ENCODE data around the gene EP400. TPM values are rescaled to one million over a fixed set of nuclear protein-coding genes. Genes with fewer than 3 reads are reported as not detected.
"Not testable (repeated sequence)": the region's sequence is repeated elsewhere in the genome, so short reads cannot be mapped to it uniquely, and the experiment has no call there.

The EP400 gene
- polyA plus RNA-seq, 3 donors = 39.4 to 46.1 (median 41.1) TPM

DNA sequence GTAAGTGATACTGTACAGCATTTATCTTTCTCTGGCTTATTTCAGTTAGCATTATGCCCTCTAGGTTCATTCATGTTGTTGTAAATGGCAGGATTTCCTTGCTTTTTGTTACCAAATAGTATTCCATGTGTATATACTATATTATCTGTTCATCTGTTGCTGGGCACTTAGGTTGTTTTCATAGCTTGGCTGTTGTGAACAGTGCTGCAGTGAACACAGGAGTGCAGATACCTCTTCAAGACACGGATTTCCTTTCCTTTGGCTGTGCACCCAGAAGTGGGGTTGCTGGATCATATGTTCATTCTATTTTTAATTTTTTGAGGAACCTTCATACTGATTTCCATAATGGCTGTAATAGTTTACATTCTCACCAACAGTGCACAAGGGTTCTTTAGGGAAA is 21.5 kb downstream of the EP400 start:
- no peak for DNase-seq (ENCODE audit: extremely low read depth in 1 of 11, low read depth in 9 of 11, low spot score in 4 of 11)

- DNase-seq (ENCODE audit: extremely low read depth in 1 of 11, low read depth in 9 of 11, low spot score in 4 of 11) = no peak
Measured at GRCh38 chr12:131975228-131975627, 25.5 kb downstream of the EP400 start.

DNA sequence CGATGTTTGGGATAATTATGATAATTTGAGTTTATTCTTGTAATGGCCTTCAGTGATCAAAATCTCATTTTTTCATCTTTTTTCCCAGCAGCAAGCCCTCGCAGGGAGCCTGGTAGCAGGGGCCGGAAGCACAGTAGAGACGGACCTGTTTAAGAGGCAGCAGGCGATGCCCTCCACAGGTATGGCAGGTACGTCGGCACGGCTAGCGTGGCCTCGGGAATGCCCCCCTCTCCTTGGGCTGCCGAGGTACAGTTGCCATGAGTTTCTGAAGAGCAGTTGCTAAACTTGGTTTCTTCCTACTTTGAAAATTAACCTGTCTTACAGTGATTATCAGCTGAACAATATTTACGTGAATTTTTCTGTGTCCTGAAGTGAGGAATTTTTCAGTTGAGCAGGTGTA is 29.9 kb downstream of the EP400 start:
- no peak for DNase-seq (ENCODE audit: extremely low read depth in 1 of 11, low read depth in 9 of 11, low spot score in 4 of 11)

- DNase-seq (ENCODE audit: extremely low read depth in 1 of 11, low read depth in 9 of 11, low spot score in 4 of 11) = no peak
Measured at GRCh38 chr12:131980263-131980662, 30.5 kb downstream of the EP400 start.

DNA sequence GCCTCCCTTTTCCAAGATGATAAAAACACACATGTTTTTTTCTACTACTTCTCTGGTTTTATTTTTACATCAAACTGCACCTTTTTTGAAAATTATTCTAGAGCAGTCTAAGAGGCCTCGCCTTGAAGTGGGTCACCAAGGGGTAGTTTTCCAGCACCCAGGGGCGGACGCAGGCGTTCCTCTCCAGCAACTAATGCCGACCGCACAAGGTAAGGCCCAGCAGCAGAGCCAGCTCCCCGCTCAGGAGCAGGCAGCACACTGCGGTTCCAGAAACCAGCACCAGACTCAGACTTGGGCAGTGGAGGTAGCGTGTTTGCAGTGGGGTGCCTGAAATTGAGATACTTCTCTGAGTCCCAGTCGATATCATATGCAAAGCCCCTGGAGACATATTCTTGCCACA is 31.6 kb downstream of the EP400 start:
- DNase-seq (ENCODE audit: extremely low read depth in 1 of 11, low read depth in 9 of 11, low spot score in 4 of 11) = no peak

- no peak for DNase-seq (ENCODE audit: extremely low read depth in 1 of 11, low read depth in 9 of 11, low spot score in 4 of 11)
Measured at GRCh38 chr12:131982041-131982440, 32.3 kb downstream of the EP400 start.

DNA sequence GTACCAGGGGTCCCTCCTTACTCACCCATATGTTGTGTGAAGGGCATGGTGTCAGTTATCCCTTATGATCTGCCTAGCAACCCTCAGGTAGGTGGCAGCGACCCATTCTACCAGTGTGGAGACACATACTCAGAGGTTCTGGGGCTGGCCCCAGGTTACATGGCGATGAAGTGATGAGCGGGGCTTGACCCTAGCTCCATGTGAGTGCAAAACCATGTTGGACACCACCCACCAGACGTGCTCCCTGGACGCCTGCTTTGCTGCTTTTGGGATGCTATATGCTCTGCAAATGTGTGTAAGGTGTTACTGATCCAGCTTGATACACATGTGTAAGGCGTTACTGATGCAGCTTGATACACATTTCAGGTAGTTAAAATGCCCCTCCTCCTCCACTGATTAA is 33.3 kb downstream of the EP400 start:
- DNase-seq (ENCODE audit: extremely low read depth in 1 of 11, low read depth in 9 of 11, low spot score in 4 of 11) = no peak

DNA sequence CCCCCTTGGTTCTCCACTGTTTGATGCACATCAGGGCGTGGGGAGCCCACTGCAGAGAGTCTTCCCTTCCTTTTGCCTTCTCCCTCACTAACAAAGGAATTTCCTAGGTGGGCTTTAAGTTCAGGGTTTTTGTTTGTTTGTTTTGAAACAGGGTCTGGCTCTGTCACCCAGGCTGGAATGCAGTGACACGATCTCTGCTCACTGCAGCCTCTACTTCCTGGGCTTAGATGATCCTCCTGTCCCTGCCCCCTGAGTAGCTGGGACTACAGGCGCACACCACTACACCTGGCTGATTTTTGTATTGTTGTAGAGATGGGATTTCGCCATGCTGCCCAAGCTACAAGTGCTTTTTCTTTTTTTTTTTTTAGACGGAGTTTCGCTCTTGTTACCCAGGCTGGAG is 33.8 kb downstream of the EP400 start:
- DNase-seq (ENCODE audit: extremely low read depth in 1 of 11, low read depth in 9 of 11, low spot score in 4 of 11) = no peak

- DNase-seq (ENCODE audit: extremely low read depth in 1 of 11, low read depth in 9 of 11, low spot score in 4 of 11) = no peak
Measured at GRCh38 chr12:131984334-131984733, 34.6 kb downstream of the EP400 start.

- DNase-seq (ENCODE audit: extremely low read depth in 1 of 11, low read depth in 9 of 11, low spot score in 4 of 11) = not testable (repeated sequence)
Measured at GRCh38 chr12:131985510-131985875, 35.8 kb downstream of the EP400 start.

DNA sequence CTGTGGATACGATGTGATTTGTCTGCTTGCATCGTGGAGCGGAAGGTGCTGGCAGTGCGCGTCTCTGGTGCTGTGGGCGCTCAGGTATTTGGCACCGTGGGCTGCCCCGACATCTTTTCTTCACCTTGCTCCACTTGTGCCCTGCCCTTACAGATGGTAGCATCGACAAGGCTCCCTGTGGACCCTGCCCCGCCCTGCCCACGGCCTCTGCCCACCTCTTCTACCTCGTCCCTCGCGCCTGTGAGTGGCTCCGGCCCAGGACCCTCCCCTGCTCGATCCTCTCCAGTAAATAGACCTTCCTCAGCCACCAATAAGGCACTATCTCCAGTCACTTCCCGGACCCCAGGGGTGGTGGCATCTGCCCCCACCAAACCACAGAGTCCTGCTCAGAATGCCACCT is 36.6 kb downstream of the EP400 start:
- DNase-seq (ENCODE audit: extremely low read depth in 1 of 11, low read depth in 9 of 11, low spot score in 4 of 11) = no peak

- no peak for DNase-seq (ENCODE audit: extremely low read depth in 1 of 11, low read depth in 9 of 11, low spot score in 4 of 11)
Measured at GRCh38 chr12:131986910-131987309, 37.2 kb downstream of the EP400 start.

DNA sequence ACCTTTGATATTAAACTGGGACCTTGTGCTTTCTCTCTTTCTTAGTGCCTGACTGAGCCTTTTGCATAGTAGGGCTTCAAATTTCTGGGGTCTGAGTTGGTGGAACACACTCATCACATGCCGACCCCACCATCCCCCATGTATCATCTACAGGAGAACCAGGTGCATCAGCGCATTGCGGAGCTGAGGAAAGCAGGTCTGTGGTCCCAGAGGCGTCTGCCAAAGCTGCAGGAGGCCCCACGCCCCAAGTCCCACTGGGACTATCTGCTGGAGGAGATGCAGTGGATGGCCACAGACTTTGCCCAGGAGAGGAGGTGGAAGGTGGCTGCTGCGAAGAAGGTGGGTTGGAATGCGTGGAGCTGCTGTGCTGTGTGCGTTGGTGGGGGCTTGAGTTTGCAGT is 37.8 kb downstream of the EP400 start:
- no peak for DNase-seq (ENCODE audit: extremely low read depth in 1 of 11, low read depth in 9 of 11, low spot score in 4 of 11)

GRCh38 chr12:131988054-131988796 is 38.5 kb downstream of the EP400 start:
- no peak for DNase-seq (ENCODE audit: extremely low read depth in 1 of 11, low read depth in 9 of 11, low spot score in 4 of 11)

DNA sequence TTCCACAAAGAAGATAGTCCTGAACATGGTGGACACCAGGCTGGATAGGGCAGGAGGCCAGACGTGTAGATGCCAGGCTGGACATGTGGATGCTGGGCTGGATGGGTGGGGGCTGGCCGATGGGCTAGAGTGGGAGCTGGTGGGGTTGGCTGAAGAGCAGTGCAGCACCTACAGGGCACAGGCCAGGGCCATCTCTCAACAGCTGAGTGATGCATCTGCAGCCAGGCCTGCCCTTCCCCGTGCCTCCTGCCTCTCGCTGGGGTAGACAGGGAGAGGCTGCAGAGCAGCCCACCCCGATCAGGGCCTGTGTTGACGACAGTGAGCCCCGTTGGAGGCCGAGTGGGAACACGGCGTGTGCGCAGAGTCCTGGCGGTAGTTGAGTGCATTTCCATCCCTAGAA is 39.3 kb downstream of the EP400 start:
- no peak for DNase-seq (ENCODE audit: extremely low read depth in 1 of 11, low read depth in 9 of 11, low spot score in 4 of 11)

DNA sequence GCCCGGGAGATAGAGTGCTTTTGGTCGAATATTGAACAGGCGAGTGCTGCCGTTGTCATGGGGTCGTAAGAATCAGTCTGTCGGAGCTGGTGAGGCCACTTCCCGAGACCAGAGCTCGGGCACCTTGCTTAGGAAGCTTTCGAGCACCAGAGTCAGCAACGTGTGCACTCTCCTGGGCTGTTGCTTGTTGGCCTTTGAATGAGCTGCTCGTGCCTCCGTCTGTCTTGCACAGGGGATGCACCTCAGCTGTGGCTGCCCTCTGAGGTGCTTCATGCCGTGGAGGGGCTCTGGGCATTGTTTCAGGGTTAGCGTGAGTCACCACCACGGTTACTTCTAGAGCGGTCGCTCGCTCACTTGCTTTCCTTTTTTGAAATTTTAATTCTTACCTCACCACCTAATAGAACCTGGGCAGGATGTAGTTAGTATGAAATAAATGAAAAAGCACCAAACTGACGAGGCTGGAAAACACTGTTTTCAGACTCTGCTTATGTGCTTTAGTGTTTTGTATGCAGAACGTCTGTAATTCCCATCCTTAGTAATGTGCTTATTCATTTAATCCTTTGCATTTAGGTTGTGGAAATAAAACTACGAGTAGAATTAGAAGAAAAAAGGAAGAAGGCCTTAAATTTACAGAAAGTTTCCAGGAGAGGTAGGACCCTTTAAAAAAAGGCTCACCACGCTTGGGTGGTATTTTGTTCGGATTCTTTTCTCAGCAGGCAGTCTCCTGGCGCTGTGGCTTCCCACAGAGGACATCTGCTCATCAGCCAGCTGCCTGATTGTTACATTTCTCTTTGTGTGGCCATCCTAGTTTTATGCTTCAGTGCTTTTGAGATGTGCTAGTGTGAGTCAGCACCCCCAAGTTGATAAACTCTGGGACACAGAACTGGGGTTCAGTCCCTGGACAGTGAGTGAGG is 40.6 kb downstream of the EP400 start:
- DNase-seq (ENCODE audit: extremely low read depth in 1 of 11, low read depth in 9 of 11, low spot score in 4 of 11) = no peak

GRCh38 chr12:131990980-131991305 is 41.2 kb downstream of the EP400 start:
- DNase-seq (ENCODE audit: extremely low read depth in 1 of 11, low read depth in 9 of 11, low spot score in 4 of 11) = no peak

DNA sequence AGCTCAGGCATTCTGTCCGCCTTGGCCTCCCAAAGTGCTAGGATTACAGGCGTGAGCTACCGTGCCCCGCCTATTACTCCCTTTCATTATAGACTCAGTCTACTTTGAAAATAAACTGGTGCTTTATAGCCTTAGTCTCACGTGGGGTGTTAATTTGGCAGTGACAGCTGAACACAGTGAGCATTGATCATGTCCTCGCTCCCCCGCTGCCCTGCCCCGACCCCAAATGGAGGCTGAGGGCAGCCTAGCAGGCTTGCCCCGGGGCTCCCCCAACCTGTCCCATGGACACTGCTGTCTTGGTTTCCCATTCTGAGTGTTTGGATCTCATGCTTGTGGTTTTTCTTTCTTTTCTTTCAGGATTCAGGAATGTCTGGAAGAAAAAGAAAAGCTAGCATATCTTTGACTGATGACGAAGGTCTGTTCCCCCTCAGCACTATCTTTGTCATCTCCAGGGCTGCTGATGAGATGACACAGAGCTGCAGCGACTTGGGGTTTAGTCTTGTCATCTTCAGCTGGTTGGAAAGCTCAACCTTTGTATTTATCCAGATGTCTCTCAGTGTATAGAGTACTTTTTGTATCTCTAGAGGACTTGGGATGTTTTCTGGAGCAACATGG is 42.2 kb downstream of the EP400 start:
- no peak for DNase-seq (ENCODE audit: extremely low read depth in 1 of 11, low read depth in 9 of 11, low spot score in 4 of 11)

GRCh38 chr12:131994589-131994988 is 44.8 kb downstream of the EP400 start:
- DNase-seq (ENCODE audit: extremely low read depth in 1 of 11, low read depth in 9 of 11, low spot score in 4 of 11) = no peak

GRCh38 chr12:132000286-132000872 is 50.6 kb downstream of the EP400 start:
- no peak for DNase-seq (ENCODE audit: extremely low read depth in 1 of 11, low read depth in 9 of 11, low spot score in 4 of 11)

Measured in renal cortex interstitium (tissue), 11 donors.